KMS-11 (cell line): Measurements from ENCODE around the gene ACMSD.

ENCODE experiments used
- H2AFZ ChIP-seq: fragments of 200-600 bp; sonication (generic); 2 replicates; pipeline ENCODE4 v1.6.1; 2016; ENCODE audit warnings: antibody characterized with exemption, mixed run types, low read depth
- H3K27ac ChIP-seq: fragments of 200-600 bp; sonication (generic); 2 replicates; pipeline ENCODE4 v1.6.1; 2016; ENCODE audit warnings: mild to moderate bottlenecking, mixed run types
- H3K27me3 ChIP-seq: fragments of 200-600 bp; sonication (generic); 2 replicates; pipeline ENCODE4 v1.6.1; 2017; ENCODE audit warnings: mild to moderate bottlenecking, low read depth, mixed run types, moderate library complexity; ENCODE audit not compliant: insufficient read depth
- H3K36me3 ChIP-seq: fragments of 200-600 bp; sonication (generic); 2 replicates; pipeline ENCODE4 v1.6.1; 2017; ENCODE audit warnings: mild to moderate bottlenecking, mixed run types; ENCODE audit not compliant: insufficient read depth
- H3K4me1 ChIP-seq: fragments of 200-600 bp; sonication (generic); 2 replicates; pipeline ENCODE4 v1.6.1; 2016; ENCODE audit warnings: mild to moderate bottlenecking, low read depth, mixed run types; ENCODE audit not compliant: poor library complexity, severe bottlenecking
- H3K4me2 ChIP-seq: fragments of 200-600 bp; sonication (generic); 2 replicates; pipeline ENCODE4 v1.7.0; 2016; ENCODE audit warnings: mild to moderate bottlenecking, mixed run types
- H3K4me3 ChIP-seq: fragments of 200-600 bp; sonication (generic); IDR thresholded peaks from 2 replicates; pipeline ENCODE4 v1.6.1; 2017; ENCODE audit warnings: low read depth, low read length, mixed read lengths; ENCODE audit not compliant: insufficient read depth
- H3K79me2 ChIP-seq: fragments of 200-600 bp; sonication (generic); 2 replicates; pipeline ENCODE4 v1.6.1; 2016; ENCODE audit warnings: low read depth, mixed run types; ENCODE audit not compliant: insufficient read depth
- H3K9ac ChIP-seq: fragments of 200-600 bp; sonication (generic); 2 replicates; pipeline ENCODE4 v1.6.1; 2016; ENCODE audit warnings: mild to moderate bottlenecking, mixed run types
- H4K20me1 ChIP-seq: fragments of 200-600 bp; sonication (generic); 2 replicates; pipeline ENCODE4 v1.6.1; 2016; ENCODE audit warnings: mild to moderate bottlenecking, mixed run types; ENCODE audit not compliant: insufficient read depth
- TF ChIP-seq, protein P1 (sequence below): fragments of 200-600 bp; sonication (generic); conservative IDR thresholded peaks from 2 replicates; pipeline ENCODE4 v1.6.1; 2017; ENCODE audit warnings: low read depth, mild to moderate bottlenecking, antibody characterized with exemption, low read length, moderate library complexity, mixed read lengths

Gene ACMSD

DNA sequence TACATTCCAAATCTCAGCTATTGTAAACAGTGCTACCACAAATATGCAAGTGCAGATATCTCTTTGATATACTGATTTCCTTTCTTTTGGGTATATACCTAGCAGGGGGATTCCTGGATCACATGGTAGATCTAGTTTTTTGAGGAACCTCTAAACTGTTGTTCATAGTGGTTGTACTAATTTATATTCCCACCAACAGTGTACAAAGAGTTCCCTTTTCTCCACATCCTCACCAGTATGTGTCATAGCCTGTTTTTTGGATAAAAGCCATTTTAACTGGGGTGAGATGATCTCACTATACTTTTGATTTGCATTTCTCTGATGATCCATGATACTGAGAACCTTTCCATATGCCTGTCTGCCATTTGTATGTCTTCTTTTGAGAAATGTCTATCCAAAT lies 73.9 kb downstream of the ACMSD start:
- Histone ChIP-seq H3K79me2 (no peaks in the 10 kb centered on the region), H3K36me3 (no peaks in the 10 kb centered on the region), H2AFZ (no peak overlapping the region), H3K4me2 (no peak overlapping the region), H3K4me3 (no peak overlapping the region), H3K27ac (no peak overlapping the region), H3K9ac (no peak overlapping the region), H3K27me3 (no peaks in the 10 kb centered on the region), H4K20me1 (no peaks in the 10 kb centered on the region), H3K4me1 (peaks cover 6% of the 10 kb centered on the region)
- TF ChIP-seq, protein P1, sequence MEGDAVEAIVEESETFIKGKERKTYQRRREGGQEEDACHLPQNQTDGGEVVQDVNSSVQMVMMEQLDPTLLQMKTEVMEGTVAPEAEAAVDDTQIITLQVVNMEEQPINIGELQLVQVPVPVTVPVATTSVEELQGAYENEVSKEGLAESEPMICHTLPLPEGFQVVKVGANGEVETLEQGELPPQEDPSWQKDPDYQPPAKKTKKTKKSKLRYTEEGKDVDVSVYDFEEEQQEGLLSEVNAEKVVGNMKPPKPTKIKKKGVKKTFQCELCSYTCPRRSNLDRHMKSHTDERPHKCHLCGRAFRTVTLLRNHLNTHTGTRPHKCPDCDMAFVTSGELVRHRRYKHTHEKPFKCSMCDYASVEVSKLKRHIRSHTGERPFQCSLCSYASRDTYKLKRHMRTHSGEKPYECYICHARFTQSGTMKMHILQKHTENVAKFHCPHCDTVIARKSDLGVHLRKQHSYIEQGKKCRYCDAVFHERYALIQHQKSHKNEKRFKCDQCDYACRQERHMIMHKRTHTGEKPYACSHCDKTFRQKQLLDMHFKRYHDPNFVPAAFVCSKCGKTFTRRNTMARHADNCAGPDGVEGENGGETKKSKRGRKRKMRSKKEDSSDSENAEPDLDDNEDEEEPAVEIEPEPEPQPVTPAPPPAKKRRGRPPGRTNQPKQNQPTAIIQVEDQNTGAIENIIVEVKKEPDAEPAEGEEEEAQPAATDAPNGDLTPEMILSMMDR: no peak

GRCh38 chr2:134917360-134917865 lies 79.0 kb downstream of the ACMSD start:
- Histone ChIP-seq H3K27me3 (no peaks in the 10 kb centered on the region), H3K36me3 (no peaks in the 10 kb centered on the region), H3K79me2 (peaks cover 38% of the 10 kb centered on the region), H4K20me1 (peaks cover 3% of the 10 kb centered on the region; the same call in 1 of the 2 replicates), H3K9ac (peak overlapping the region; percentile 62), H3K4me3 (peak overlapping the region; percentile 53), H3K4me2 (peak overlapping the region; percentile 51), H3K4me1 (peaks cover 24% of the 10 kb centered on the region), H2AFZ (peak overlapping the region; percentile 85), H3K27ac (peak overlapping the region; percentile 84)
- TF ChIP-seq, protein P1: no peak

DNA sequence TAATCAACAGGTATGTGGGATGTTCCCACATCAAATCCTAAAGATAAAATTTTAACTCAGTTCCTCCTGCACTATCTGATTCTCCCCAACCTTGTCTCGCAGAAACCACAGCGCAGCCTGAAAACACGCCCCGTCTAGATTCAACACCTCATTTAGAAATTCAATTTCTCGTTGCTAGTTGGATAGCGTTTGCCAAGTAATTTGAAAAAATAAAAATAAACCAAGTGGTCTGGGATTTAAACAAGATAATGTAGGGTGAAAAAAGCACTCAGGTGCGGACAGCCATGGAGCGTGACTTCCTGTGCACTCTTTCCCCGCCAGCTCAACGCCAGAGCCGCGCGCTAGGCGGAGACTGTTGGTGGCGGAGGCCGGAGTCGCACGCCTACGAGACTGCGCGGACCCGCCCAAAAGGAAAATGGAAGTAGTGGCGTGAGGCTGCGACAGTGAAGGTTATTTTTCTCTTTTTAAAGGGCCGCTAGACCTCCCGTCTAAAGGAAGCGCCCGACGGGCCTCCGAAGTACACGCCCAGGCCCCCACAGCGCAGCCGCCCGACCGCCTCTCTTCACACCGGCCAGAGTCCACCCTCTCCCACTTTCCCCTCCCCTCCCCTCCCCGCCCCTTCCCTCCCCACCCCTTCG lies 79.6 kb downstream of the ACMSD start:
- no peaks in the 10 kb centered on the region for H3K27me3 ChIP-seq
- TF ChIP-seq, protein P1: no peak
- peak overlapping the region; percentile 51 for H3K4me2 ChIP-seq
- peak overlapping the region; percentile 53 for H3K4me3 ChIP-seq
- no peaks in the 10 kb centered on the region for H3K36me3 ChIP-seq
- H3K4me1 ChIP-seq: peaks cover 28% of the 10 kb centered on the region
- peak overlapping the region; percentile 84 for H3K27ac ChIP-seq
- peak overlapping the region; percentile 85 for H2AFZ ChIP-seq
- H4K20me1 ChIP-seq: peaks cover 3% of the 10 kb centered on the region; the same call in 1 of the 2 replicates
- peaks cover 44% of the 10 kb centered on the region for H3K79me2 ChIP-seq
- peak overlapping the region; percentile 62 for H3K9ac ChIP-seq

GRCh38 chr2:134918526-134919340 lies 80.3 kb downstream of the ACMSD start, which contains the start of gene CCNT2:
Gene CCNT2 (plus strand): TSS chr2:134918822. CDS start chr2:134918855, 33 bp downstream.
- Histone ChIP-seq H2AFZ (peak within 1 kb of the TSS; percentile 85), H3K4me2 (peak within 1 kb of the TSS; percentile 90), H3K9ac (peak within 1 kb of the TSS; percentile 96), H3K4me3 (peak within 1 kb of the TSS; percentile 53), H3K4me1 (peaks cover 28% of the 10 kb centered on the region), H3K27ac (peak within 1 kb of the TSS; percentile 92), H3K79me2 (peaks cover 51% of the 10 kb centered on the region), H3K27me3 (no peaks in the 10 kb centered on the region), H3K36me3 (no peaks in the 10 kb centered on the region), H4K20me1 (peaks cover 3% of the 10 kb centered on the region; the same call in 1 of the 2 replicates)
- TF ChIP-seq, protein P1: no peak
